Measurements from ENCODE around the gene ADCY9. TPM values are rescaled to one million over a fixed set of nuclear protein-coding genes. Genes with fewer than 3 reads are reported as not detected.

ADCY9 gene
- total and polyA plus RNA-seq, 7 donors, result 1.8 to 28.0 (median 12.5) TPM

DNA sequence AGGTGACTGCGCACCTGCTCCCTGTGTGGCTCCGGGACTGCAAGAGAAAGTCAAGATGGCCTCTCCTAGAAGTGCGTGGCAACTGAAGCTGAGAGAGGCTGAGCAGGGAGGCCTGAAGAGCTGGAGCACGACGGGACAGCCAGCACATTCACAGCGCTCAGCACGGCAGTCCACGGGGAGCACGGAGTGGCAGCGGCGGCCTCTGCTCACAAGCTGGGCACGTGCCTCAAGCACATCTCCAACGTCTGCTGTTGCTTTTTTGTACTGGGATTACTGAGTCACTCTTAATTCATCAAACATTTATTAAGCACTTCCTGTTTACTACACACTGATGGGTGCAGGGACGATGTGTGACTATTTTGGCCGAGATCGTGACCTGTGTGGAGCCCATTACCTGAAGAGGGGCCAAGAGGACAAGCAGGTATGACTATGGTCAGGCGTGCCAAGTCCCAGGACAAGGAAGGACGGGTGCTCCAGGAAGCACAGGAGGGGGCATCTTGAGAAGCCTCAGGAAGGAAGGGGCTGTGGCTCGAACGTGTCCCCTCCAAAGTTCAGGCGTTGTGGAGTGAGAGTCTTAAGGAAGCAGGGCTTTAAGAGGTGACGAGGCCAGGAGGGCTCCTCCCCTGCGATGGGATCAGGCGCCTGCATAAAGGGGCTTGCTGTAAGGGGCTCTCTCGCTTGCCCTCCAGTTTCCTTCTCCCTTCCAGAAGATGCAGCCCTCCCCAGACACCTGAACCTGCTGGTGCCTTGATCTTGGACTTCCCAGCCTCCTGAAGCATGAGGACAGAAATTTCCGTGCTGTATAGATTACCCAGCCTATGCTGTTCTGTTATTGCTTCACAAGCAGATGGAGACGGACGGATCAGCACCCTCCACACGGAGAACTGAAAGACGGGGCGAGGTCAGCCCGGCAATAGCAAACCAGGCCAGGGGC, 105.8 kb downstream of the ADCY9 start:
- Histone ChIP-seq H3K36me3 (no peaks in the 10 kb centered on the region), H3K4me3 (no peak overlapping the region), H3K27me3 (no peaks in the 10 kb centered on the region), H3K27ac (peak overlapping the region in 1 of 4 donors; percentile 33), H3K9me3 (no peaks in the 10 kb centered on the region), H3K4me1 (peaks cover 0 to 31% (median 26%) of the 10 kb centered on the region in 4 donors)
- 82 to 88% methylated on average over 32 of the region's 32 CpGs for WGBS, 2 donors
- DNase-seq, result no peak
- TF ChIP-seq EP300 (IDR thresholded peaks at IDR 0.05) (no peak), POLR2AphosphoS5 (IDR thresholded peaks at IDR 0.05) (no peak), POLR2A (IDR thresholded peaks at IDR 0.05) (no peak)
- TF ChIP-seq, protein P1, sequence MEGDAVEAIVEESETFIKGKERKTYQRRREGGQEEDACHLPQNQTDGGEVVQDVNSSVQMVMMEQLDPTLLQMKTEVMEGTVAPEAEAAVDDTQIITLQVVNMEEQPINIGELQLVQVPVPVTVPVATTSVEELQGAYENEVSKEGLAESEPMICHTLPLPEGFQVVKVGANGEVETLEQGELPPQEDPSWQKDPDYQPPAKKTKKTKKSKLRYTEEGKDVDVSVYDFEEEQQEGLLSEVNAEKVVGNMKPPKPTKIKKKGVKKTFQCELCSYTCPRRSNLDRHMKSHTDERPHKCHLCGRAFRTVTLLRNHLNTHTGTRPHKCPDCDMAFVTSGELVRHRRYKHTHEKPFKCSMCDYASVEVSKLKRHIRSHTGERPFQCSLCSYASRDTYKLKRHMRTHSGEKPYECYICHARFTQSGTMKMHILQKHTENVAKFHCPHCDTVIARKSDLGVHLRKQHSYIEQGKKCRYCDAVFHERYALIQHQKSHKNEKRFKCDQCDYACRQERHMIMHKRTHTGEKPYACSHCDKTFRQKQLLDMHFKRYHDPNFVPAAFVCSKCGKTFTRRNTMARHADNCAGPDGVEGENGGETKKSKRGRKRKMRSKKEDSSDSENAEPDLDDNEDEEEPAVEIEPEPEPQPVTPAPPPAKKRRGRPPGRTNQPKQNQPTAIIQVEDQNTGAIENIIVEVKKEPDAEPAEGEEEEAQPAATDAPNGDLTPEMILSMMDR (IDR thresholded peaks at IDR 0.05), result no peak
- intact Hi-C loops (cut with DNase I), result no loop called here

DNA sequence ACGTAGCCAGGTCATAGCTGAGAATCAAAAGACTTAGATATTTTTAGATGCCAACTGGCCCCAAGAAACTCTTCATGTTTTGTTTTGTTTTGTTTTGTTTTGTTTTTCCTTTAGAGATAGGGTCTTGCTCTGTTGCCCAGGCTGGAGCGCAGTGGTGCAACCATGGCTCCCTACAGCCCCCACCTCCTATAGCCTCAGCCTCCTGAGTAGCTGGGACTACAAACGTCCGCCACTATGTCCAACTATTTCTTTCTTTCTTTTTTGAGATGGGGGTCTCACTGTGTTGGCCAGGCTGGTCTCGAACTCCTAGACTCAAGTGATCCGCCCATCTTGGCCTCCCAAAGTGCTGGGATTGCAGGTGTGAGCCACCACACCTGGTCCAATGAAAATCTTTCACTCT, 107.1 kb downstream of the ADCY9 start:
- WGBS, 2 donors, result 92 to 98% methylated on average over 6 of the region's 6 CpGs
- intact Hi-C loops (cut with DNase I), result loop anchor here (5.0 kb wide), 1 partner anchor 103 kb away; no protein-coding TSS in a partner anchor
- no peaks in the 10 kb centered on the region for H3K9me3 ChIP-seq
- DNase-seq, result no peak
- H3K4me1 ChIP-seq, result peaks cover 0 to 37% (median 30%) of the 10 kb centered on the region in 4 donors
- H3K27ac ChIP-seq, result no peak overlapping the region
- no peaks in the 10 kb centered on the region for H3K36me3 ChIP-seq
- H3K4me3 ChIP-seq, result no peak overlapping the region
- H3K27me3 ChIP-seq, result no peaks in the 10 kb centered on the region
- TF ChIP-seq EP300 (IDR thresholded peaks at IDR 0.05) (no peak), POLR2A (IDR thresholded peaks at IDR 0.05) (no peak), POLR2AphosphoS5 (IDR thresholded peaks at IDR 0.05) (no peak)
- TF ChIP-seq, protein P1 (IDR thresholded peaks at IDR 0.05), result no peak

DNA sequence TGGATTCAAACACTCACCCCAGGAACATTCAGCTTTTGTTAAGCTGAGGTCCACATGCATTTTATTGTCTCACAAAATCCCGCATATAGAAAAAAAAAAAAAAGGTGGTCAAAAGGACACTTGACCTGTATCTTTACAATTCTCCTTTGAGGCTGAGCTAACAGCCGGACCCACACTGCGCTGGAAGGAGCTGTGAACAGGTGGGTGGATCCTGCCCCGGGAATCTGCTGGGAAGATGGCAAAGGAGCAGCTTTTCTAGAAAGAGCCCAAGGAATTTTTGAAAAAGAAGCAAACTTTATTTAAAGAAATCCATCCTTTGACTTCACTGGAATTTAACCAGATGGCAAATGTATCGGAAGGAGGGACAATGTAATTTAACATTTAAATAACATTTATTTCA, 108.1 kb downstream of the ADCY9 start:
- peaks cover 0 to 30% (median 23%) of the 10 kb centered on the region in 4 donors for H3K4me1 ChIP-seq
- TF ChIP-seq, protein P1 (IDR thresholded peaks at IDR 0.05), result no peak
- TF ChIP-seq EP300 (IDR thresholded peaks at IDR 0.05) (no peak), POLR2A (IDR thresholded peaks at IDR 0.05) (no peak), POLR2AphosphoS5 (IDR thresholded peaks at IDR 0.05) (no peak)
- intact Hi-C loops (cut with DNase I), result loop anchor here (5.0 kb wide), 1 partner anchor 104 kb away; no protein-coding TSS in a partner anchor
- no peak overlapping the region for H3K27ac ChIP-seq
- H3K4me3 ChIP-seq, result no peak overlapping the region
- H3K27me3 ChIP-seq, result no peaks in the 10 kb centered on the region
- no peak for DNase-seq
- no peaks in the 10 kb centered on the region for H3K36me3 ChIP-seq
- 87 to 91% methylated on average over 5 of the region's 5 CpGs for WGBS, 2 donors
- no peaks in the 10 kb centered on the region for H3K9me3 ChIP-seq

DNA sequence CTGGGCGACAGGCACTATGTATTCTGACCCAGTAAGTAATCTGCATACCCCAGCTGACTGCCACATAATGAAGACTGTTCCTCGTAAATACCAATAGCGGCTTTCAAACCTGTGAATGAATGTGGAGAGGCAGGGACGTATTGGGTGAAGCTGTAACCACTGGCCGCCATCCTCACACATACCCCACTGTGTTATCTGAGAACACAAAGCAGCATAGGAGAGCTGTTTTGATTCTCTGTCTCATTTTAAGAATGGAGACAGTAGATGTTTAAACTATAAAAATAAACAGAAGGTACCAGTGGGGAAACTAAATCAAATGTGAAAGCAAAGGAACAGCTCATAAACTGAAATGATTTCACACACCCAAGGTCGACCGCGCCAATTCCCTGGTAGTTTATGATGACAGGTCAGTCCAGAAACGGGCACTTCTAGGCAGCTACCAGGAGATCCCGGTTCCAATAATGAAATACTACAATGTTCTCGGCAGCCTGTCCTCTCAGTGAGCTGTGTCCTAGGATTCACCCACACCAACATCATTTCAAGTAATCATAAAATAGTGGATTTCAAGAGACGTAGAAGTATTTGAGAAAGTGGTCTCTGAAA, 109.7 kb downstream of the ADCY9 start:
- no peaks in the 10 kb centered on the region for H3K36me3 ChIP-seq
- H3K4me1 ChIP-seq, result peaks cover 0 to 25% (median 16%) of the 10 kb centered on the region in 4 donors
- 20 to 70% methylated on average over 12 of the region's 12 CpGs for WGBS, 2 donors
- H3K27ac ChIP-seq, result peak overlapping the region in 3 of 4 donors; percentile 23 to 68 (median 67)
- intact Hi-C loops (cut with DNase I), result loop anchor here (5.0 kb wide), 1 partner anchor 106 kb away; no protein-coding TSS in a partner anchor
- no peak for TF ChIP-seq EP300 (IDR thresholded peaks at IDR 0.05)
- TF ChIP-seq POLR2AphosphoS5 (IDR thresholded peaks at IDR 0.05), result peak in 2 of 4 donors; percentile 17 to 36
- H3K4me3 ChIP-seq, result peak overlapping the region in 3 of 4 donors; percentile 4 to 31 (median 28)
- no peak for DNase-seq
- H3K27me3 ChIP-seq, result no peaks in the 10 kb centered on the region
- no peaks in the 10 kb centered on the region for H3K9me3 ChIP-seq

DNA sequence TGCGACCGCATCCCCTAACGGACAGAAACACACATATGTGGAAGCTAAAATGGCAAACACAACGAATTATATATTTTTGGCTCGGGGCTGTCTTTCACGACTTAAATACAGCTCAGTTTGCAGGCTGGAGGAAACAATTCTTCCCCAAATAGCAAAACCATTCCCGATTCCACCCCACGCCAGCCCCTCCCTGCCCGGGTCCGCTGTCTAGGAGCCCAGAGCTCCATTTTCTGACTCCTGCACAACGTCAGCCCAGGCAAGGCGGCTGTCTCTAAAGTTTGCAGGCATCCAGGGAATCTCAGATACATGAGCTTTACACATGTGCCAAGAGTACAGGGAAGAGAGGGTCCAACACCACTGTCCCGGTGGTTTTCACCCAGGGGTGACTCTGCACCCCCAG, 110.5 kb downstream of the ADCY9 start:
- H3K36me3 ChIP-seq, result no peaks in the 10 kb centered on the region
- H3K27ac ChIP-seq, result peak overlapping the region in 3 of 4 donors; percentile 23 to 68 (median 67)
- H3K4me3 ChIP-seq, result peak overlapping the region in 2 of 4 donors; percentile 28 to 31
- H3K9me3 ChIP-seq, result no peaks in the 10 kb centered on the region
- 89 to 95% methylated on average over 13 of the region's 13 CpGs for WGBS, 2 donors
- H3K4me1 ChIP-seq, result peaks cover 0 to 25% (median 16%) of the 10 kb centered on the region in 4 donors
- H3K27me3 ChIP-seq, result no peaks in the 10 kb centered on the region
- no peak for DNase-seq
- intact Hi-C loops (cut with DNase I), result loop anchor here (5.0 kb wide), 1 partner anchor 107 kb away; no protein-coding TSS in a partner anchor
- peak in 2 of 4 donors; percentile 41 to 57 for TF ChIP-seq POLR2AphosphoS5 (IDR thresholded peaks at IDR 0.05)
- TF ChIP-seq EP300 (IDR thresholded peaks at IDR 0.05), result no peak
